Pancreas (tissue), 10 donors: Measurements from ENCODE around the gene MIDN. TPM values are rescaled to one million over a fixed set of nuclear protein-coding genes. Genes with fewer than 3 reads are reported as not detected.

ENCODE experiments used
- ATAC-seq, 4 donors: fragments of 200-7000 bp; cut with Tn5 transposase; one replicate each; pipeline versions ENCODE4 v1.8.0 to v1.9.1; 2020; ENCODE audit warnings: mild to moderate bottlenecking in 4 of 4, moderate library complexity in 4 of 4
- DNase-seq, 6 donors: peaks; one replicate each; pipeline ENCODE4 v3.0.0-alpha.2; 2020
- FAIRE-seq: peaks from 2 replicates; lab custom pipeline; 2012; peaks lifted over from hg19 to GRCh38; lab: Jason Lieb, UNC
- H3K27ac ChIP-seq, 4 donors: fragments of 200-600 bp; sonication (generic); 1 replicate in 3 of 4; 2 replicates in 1 of 4; pipeline versions ENCODE4 v1.5.0 to v1.8.0; 2020
- H3K27me3 ChIP-seq, 4 donors: fragments of 200-600 bp; one replicate each; pipeline ENCODE4 v1.8.0; 2021
- H3K36me3 ChIP-seq, 3 donors: fragments of 200-600 bp; sonication (generic) in 1 of 3; one replicate each; pipeline versions ENCODE4 v1.5.0 to v1.8.0; 2020 to 2021
- H3K4me1 ChIP-seq, 3 donors: fragments of 200-600 bp; one replicate each; pipeline ENCODE4 v1.8.0; 2021
- H3K4me3 ChIP-seq, 4 donors: fragments of 200-600 bp; sonication (generic) in 2 of 4; one replicate each; pipeline versions ENCODE4 v1.5.0 to v1.8.0; 2020 to 2021
- H3K9me3 ChIP-seq, 4 donors: fragments of 200-600 bp; one replicate each; pipeline ENCODE4 v1.8.0; 2021
- WGBS, 2 donors: extraction: QIAGEN DNeasy Blood & Tissue Kit; methylation state at CpG; one replicate each; pipeline ENCODE4 v1.1.7; 2013; 5-methylcytosine and 5-hydroxymethylcytosine counted together
- intact Hi-C, 3 donors: fragments of 100-400 bp; cut with DNase I; formaldehyde crosslinking; loops; one replicate each; pipeline versions ENCODE4 v1.11.1 to v1.14.2; 2022
- polyA plus RNA-seq, 2 donors: library from polyadenylated mRNA; stranded (reverse); fragments of 200-250 nt; gene quantifications; one replicate each; pipeline ENCODE4 v1.2.3, GENCODE V29; 2013
- total RNA-seq, 6 donors: library from RNA; stranded (reverse); fragmentation: NEBNext Ultra II Directional in 4 of 6; extraction: Animal tissue kit (Norgen Biotek cat#: 25700) in 4 of 6; gene quantifications; one replicate each; pipeline versions ENCODE4 v1.2.1 to v1.2.4, GENCODE V29; 2021 to 2023
- TF ChIP-seq, protein P1 (sequence below), 4 donors: fragments of 200-600 bp; sonication (generic) in 3 of 4; IDR thresholded peaks; one replicate each; pipeline versions ENCODE4 v1.5.0 to v1.8.0; 2021; ENCODE audit warnings: antibody characterized with exemption in 4 of 4
- donor health status: healthy with polysubstance abuse.
- donor health status: DM: no; HTN: no; CAD: no; lungs with moderate emphysema.
- donor health status: DM: no; HTN: no; CAD: no.
- donor health status: control.
- donor health status: control.
- donor health status: Bipolar disorder and iron deficiency.
- donor health status: DM: yes; HTN: yes; CAD: no.
- donor health status: DM: no; HTN: no; CAD: no.
- donor health status: DM: no; HTN: no; CAD: no.
- donor health status: DM: yes; HTN: yes; CAD: no.

Gene MIDN
- total and polyA plus RNA-seq, 8 donors: 32.1 to 78.0 (median 44.4) TPM

DNA sequence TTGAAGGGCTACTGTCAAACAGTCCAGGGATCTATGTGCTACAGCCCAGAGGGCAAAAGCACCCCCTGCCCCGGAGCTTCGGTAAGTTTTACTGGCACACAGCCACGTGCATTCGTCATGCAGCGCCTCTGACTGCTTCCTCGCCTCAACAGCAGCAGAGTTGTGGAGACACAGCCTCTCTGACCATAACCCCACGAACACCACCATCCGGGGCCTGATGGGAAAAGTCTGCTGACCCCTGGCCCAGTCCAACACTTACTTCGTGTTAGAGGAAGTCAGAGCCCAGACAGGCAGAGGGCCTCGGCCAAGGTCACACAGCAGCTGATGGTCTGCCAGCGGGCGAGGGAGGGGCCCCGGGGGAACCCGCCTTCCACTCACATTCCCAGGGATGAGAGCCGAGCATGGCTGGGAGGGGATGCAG lies 15.7 kb upstream of the MIDN start:
- Histone ChIP-seq H3K27me3 (no peaks in the 10 kb centered on the region), H3K4me3 (no peak overlapping the region), H3K36me3 (peaks cover 0 to 5% (median 0%) of the 10 kb centered on the region in 3 donors), H3K9me3 (no peaks in the 10 kb centered on the region), H3K4me1 (peaks cover 15 to 24% (median 23%) of the 10 kb centered on the region in 3 donors), H3K27ac (peak overlapping the region in 2 of 4 donors; percentile 49 to 51)
- TF ChIP-seq, protein P1, sequence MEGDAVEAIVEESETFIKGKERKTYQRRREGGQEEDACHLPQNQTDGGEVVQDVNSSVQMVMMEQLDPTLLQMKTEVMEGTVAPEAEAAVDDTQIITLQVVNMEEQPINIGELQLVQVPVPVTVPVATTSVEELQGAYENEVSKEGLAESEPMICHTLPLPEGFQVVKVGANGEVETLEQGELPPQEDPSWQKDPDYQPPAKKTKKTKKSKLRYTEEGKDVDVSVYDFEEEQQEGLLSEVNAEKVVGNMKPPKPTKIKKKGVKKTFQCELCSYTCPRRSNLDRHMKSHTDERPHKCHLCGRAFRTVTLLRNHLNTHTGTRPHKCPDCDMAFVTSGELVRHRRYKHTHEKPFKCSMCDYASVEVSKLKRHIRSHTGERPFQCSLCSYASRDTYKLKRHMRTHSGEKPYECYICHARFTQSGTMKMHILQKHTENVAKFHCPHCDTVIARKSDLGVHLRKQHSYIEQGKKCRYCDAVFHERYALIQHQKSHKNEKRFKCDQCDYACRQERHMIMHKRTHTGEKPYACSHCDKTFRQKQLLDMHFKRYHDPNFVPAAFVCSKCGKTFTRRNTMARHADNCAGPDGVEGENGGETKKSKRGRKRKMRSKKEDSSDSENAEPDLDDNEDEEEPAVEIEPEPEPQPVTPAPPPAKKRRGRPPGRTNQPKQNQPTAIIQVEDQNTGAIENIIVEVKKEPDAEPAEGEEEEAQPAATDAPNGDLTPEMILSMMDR (IDR thresholded peaks at IDR 0.05): no peak
- DNase-seq: peak in 1 of 6 donors; percentile 60
- 10% methylated on average over 15 of the region's 15 CpGs for WGBS, 2 donors
- FAIRE-seq: no peak
- peak; percentile 36 to 74 (median 54) for ATAC-seq
- intact Hi-C loops: no loop called here

DNA sequence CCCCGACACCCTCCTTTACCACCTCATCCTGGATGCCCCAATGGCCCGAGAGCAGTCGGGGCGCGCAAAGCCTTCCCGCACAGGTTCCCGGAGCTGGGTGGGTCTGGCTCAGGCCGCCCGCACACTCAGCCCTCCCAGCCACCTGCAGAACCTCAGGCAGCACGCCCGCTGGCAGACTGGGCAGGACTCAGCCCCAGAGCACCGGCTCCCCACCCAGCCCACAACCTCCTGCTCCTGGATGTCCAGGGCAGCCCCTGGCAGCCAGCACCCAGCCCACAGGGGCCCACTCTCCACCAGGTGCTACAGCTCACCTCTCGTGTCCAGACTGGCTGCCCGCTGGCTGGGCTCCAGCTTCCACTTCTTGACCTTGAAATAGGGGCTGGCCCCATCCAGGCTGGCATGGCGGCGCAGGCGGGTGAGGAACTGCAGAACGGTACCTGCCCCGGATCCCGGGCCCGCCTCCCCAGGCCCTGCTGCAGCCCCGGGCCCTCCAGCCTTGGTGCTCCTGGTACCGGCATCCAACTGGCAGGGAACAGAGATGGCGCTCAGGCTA lies 15.2 kb upstream of the MIDN start:
- DNase-seq: peak in 5 of 6 donors; percentile 79 to 88 (median 81)
- H3K27me3 ChIP-seq: no peaks in the 10 kb centered on the region
- FAIRE-seq: no peak
- intact Hi-C loops: no loop called here
- no peaks in the 10 kb centered on the region for H3K9me3 ChIP-seq
- ATAC-seq: peak; percentile 28 to 70 (median 54)
- TF ChIP-seq, protein P1 (IDR thresholded peaks at IDR 0.05): no peak
- peaks cover 15 to 24% (median 23%) of the 10 kb centered on the region in 3 donors for H3K4me1 ChIP-seq
- H3K27ac ChIP-seq: peak overlapping the region in 1 of 4 donors; percentile 51
- H3K36me3 ChIP-seq: no peaks in the 10 kb centered on the region
- no peak overlapping the region for H3K4me3 ChIP-seq
- WGBS, 2 donors: 36% methylated on average over 23 to 24 of the region's 24 CpGs

DNA sequence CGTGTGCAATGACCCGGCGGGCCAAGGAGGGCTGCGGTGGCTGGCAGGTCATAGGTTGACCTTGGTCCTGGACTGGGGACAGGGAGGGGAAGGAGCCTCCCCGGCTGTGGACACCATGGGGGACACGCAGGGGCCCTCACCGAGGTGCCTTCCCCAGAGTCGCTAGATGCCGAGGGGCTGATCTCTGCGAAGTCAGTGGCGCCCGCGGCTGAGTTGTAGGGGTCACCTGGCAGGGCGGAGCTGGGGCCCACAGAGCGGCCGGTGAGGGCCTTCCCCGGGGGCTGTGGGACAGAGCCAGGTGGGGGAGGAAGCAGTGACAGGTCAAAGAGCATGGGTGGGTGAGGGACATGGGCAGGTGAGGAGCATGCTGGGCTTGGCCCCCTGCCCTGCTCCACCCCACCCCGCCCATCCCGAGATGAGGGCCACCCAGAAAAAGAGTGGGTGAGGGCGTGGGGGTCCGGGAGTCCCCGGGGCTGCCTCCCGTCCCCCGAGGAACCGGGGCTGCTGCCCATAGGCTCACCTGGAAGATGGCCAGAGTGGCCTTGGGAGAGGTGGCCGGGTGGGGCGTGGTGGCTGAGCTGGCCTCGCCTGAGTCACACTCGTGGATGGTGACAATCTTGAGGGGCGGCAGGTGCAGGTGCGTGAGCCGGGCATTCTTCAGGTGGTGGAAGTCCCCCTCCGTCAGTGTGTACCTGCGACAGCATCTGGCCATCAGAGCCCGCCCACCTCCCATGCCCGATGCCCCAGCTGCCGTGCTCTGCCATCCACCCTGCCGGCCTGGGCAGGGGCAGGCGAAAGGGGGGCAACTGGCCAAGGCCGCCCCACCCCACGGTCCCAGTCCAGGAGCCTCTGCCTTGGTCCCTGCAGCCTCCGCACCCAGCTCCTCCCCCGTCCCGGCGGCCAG lies 14.1 kb upstream of the MIDN start:
- FAIRE-seq (no peak), DNase-seq (no peak), ATAC-seq (no peak)
- H3K27ac ChIP-seq: no peak overlapping the region
- no peaks in the 10 kb centered on the region for H3K9me3 ChIP-seq
- TF ChIP-seq, protein P1 (IDR thresholded peaks at IDR 0.05): no peak
- H3K4me3 ChIP-seq: no peak overlapping the region
- intact Hi-C loops: no loop called here
- 67 to 75% methylated on average over 40 to 45 of the region's 45 CpGs for WGBS, 2 donors
- no peaks in the 10 kb centered on the region for H3K27me3 ChIP-seq
- peaks cover 15 to 24% (median 23%) of the 10 kb centered on the region in 3 donors for H3K4me1 ChIP-seq
- H3K36me3 ChIP-seq: no peaks in the 10 kb centered on the region

DNA sequence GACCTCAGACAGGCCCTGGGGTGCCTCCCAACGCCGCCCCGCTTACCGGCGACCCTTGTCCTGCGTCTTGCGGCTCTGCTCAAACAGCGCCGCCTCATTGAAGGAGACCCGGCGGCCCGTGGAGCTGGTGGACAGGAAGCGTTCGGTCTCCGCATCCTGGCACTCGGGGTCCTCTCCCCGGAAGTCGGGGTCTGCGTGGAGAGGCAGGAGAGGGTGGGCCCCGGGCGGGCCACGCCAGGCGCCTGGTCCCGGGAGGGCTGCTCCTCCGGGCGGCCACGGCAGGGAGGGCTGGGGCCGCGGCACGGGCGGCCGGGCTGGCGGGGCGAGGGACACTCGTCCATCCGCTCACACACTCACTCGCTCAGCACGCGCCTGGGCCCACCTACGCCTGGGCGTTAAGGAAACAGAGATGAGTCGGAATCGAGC lies 13.4 kb upstream of the MIDN start:
- H3K27ac ChIP-seq: no peak overlapping the region
- ATAC-seq: no peak
- H3K4me3 ChIP-seq: no peak overlapping the region
- TF ChIP-seq, protein P1 (IDR thresholded peaks at IDR 0.05): no peak
- FAIRE-seq: no peak
- H3K36me3 ChIP-seq: no peaks in the 10 kb centered on the region
- H3K9me3 ChIP-seq: no peaks in the 10 kb centered on the region
- peaks cover 15 to 24% (median 23%) of the 10 kb centered on the region in 3 donors for H3K4me1 ChIP-seq
- WGBS, 2 donors: 83 to 90% methylated on average over 43 of the region's 43 CpGs
- intact Hi-C loops: no loop called here
- DNase-seq: no peak
- no peaks in the 10 kb centered on the region for H3K27me3 ChIP-seq
